HG02884 (cell line): ENCODE measurements around the gene SLC10A1.
"Not testable (repeated sequence)": the region's sequence is repeated elsewhere in the genome, so short reads cannot be mapped to it uniquely, and the experiment has no call there.

Experiments used
- ATAC-seq: cut with Tn5 transposase; IDR thresholded peaks from one replicate; pipeline ENCODE4 v1.9.1; 2021; ENCODE audit warnings: mild to moderate bottlenecking, moderate library complexity; ENCODE audit not compliant: unreplicated experiment

SLC10A1 gene

GRCh38 chr14:69796797-69797500, at the start of gene SLC10A1:
SLC10A1 (minus strand) TSS chr14:69797241; CDS start chr14:69797155, 86 bp downstream.
- ATAC-seq, result no peak

GRCh38 chr14:69845787-69846186, 48.7 kb upstream of the SLC10A1 start:
- ATAC-seq, result no peak

DNA sequence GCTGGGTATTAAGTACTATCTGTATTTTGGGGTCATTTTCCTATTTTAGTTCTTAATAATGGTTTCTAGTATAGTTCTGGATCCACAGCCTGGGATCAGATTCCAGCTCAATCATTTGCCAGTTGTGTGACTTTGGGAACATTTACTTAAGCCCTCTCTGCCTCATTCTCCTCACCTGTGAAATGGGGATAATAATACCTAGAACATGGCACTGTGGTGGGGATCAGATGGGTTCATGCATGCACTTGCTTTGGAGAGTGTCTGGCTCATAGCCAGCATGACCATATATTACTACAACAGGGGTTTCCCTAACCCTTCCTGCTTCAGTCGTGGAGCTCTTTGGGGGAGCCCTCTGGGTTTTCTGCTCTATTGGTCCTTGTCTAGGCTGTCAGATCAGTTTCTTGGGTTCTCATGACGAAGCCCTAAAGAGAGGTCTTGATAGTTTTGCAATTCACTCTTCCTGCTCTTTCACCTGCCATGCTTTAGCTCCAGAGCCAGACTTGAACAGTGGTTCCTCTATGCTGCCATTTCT, 48.1 kb upstream of the SLC10A1 start:
- no peak for ATAC-seq

- ATAC-seq, result no peak
Observed at GRCh38 chr14:69844171-69844570, 47.1 kb upstream of the SLC10A1 start.

DNA sequence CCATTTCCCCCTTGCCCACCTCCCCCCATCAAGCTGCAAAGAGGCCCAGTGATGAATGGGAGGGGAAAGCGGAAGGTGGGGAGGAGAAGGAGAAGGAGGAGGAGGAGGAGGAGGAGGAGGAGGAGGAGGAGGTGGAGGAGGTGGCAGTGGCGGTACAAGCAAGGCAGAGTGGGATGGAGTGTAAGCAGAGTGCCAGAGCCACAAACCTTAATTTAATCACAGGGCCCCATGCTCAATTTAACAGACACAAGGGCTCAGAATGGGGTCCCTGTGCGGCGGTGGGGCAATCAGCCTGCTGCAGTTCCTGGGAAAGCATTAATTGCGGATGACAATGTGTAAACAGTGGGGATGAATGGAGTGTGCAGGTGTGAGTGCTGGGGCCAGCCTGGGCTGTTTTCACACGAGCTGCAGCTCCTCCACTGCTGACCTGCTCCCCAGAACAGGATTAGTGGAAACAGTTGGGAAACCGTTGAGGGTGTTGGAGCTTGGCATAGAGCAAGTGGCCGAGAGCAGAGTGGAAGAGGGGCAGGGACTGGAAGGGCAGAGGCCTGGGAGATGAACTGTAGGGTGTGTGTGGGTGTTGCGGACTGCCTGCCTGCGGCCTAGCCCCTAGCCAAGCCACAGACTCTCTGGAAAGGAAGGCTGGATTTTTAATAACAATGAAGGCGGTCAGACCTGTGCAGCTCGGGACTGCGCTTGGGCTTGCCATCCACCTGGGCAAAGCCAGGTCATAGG, 45.8 kb upstream of the SLC10A1 start:
- no peak for ATAC-seq

DNA sequence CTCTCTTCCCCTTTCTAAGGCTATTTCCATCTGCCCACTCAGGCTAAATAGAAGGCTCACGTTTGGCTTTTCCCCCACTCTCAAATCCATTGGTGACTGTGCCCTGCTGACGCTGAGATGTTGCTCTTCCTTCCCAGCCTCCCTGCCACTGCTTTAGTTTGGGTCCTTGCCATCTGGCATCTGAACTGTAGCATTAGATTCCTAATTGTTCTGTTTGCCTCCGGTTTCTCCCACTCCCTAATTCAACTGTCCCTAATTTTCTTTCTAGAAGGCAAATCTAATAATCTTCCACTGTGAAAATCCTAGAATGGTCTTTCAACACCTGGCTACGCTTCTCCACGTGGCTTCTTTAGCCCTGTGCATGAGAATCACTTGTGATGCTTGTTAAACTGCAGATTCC, 44.6 kb upstream of the SLC10A1 start:
- no peak for ATAC-seq

DNA sequence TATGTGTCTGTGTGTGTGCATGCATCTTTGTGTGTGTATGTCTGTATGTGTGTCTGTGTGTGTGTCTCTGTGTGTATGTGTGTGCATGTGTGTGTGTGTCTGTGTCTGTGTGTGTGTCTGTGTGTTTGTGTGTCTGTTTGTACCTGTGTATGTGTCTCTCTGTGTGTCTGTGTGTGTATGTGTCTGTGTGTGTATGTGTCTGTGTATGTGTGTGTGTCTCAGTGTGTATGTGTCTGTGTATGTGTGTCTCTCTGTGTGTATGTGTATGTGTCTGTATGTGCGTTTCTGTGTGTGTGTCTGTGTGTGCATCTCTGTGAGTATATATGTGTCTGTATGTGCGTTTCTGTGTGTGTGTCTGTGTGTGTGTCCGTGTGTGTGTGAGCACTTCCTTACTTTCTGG, 42.6 kb upstream of the SLC10A1 start:
- no peak for ATAC-seq

- ATAC-seq, result no peak
Observed at GRCh38 chr14:69838881-69839416, 41.9 kb upstream of the SLC10A1 start.

DNA sequence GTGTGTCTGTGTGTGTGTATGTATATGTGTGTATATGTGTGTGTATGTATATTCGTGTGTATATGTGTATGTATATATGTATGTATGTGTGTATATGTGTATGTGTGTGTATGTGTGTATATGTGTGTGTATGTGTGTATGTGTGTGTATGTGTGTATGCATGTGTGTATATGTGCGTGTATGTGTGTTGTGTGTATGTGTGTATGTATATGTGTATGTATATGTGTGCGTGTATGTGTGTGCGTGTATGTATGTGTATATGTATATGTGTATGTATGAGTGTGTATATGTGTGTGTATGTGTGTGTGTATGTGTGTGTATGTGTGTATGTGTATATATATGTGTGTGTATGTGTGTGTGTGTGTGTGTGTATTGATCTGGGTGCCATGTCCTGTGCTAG, 31.8 kb upstream of the SLC10A1 start:
- ATAC-seq, result no peak

DNA sequence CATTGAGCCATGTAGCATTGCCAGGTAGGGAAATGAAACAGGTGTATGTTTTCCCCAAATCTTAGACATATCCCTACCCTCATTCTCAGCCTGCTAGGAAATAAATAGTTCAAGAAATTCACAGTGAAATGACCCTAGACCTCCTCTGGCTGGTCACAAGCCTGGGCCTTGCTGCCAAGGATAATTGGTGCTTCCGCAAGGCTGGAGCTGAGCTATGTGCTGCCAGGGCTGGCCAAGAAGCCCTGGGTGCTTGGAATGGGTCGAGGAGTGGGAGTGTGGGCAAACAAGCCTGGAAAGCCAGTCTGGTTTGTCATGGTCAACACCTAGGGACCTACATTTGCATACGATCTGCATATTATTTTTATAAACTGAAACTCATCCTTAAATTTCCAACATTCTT, 31.3 kb upstream of the SLC10A1 start:
- no peak for ATAC-seq

- ATAC-seq, result no peak
Observed at GRCh38 chr14:69827560-69827959, 30.5 kb upstream of the SLC10A1 start.

GRCh38 chr14:69822456-69822855, 25.4 kb upstream of the SLC10A1 start:
- no peak for ATAC-seq

DNA sequence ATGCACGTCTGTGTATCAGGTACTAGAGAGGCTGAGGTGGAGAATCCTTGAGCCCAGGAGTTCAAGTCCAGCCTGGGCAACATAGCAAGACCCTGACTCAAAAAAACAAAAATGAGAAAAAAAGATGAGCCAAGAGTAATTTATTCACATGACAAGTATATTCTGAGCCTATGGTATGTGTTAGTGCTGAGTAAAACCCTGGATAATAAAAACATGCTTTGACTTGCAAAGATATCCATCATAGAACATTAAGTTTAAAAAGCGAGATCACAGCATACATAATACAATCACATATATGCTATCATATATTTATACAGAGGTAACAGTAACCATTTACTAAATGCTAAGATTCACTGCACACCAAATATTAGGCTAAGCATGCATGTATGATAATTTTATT, 23.9 kb upstream of the SLC10A1 start:
- no peak for ATAC-seq

GRCh38 chr14:69819607-69820006, 22.6 kb upstream of the SLC10A1 start:
- ATAC-seq, result no peak

- no peak for ATAC-seq
Observed at GRCh38 chr14:69818758-69819191, 21.7 kb upstream of the SLC10A1 start.

DNA sequence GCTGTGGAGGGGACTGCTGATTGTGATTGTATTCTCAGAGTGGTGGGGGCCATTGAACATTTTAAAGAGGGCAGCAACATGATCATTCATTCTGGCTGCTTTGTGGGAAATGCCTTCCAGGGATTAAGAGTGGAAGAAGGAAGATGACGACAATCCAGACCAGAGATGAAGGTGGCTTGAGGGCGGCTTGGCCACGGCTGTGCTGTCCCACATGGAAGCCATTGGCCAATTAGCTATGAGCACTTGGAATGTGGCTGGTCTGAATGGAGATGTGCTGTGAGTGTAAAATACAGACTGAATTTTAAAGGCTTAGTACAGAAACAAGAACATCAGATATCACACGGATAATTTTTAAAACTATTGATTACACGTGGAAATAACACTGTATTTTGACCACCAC, 19.2 kb upstream of the SLC10A1 start:
- no peak for ATAC-seq

DNA sequence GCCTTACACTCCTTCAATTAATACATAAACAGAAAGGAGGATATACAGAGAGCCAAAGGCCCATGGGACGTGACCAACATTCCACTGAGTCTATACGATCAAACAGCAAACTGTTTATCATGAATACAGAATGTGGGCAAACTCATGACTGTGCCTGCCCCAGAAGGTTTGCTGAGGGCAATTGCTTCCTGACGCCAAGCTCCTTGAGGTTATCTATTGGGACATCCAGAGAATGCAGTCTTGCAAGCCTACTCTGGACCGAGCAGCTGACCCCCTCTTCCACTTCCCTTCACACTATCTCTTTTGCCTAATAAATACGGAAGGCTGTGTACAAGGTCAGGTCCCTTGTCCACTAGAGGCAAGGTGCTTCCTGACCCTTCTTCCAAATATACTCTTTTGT, 18.5 kb upstream of the SLC10A1 start:
- ATAC-seq, result no peak

- ATAC-seq, result no peak
Observed at GRCh38 chr14:69814397-69814796, 17.4 kb upstream of the SLC10A1 start.

- not testable (repeated sequence) for ATAC-seq
Observed at GRCh38 chr14:69813346-69813745, 16.3 kb upstream of the SLC10A1 start.

GRCh38 chr14:69812711-69813110, 15.7 kb upstream of the SLC10A1 start:
- no peak for ATAC-seq

DNA sequence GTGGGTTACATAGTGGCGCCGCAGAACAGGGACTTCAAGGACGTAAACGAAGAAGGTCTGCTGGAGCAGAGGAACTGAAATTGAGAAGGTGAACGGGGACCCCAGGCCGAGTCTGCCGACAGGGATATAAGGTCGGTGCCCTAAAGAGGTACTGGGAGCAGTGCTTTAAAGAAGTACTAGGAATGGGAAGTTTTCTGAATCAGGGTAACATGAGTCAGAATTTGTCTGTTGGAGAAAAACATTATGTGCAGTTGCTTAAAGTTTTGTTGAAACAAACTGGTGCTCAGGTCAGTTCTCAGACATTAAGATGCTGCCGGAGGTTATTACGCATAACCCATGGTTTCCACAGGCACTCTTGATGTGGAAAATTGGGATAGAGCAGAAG, 14.8 kb upstream of the SLC10A1 start:
- no peak for ATAC-seq
